Measurements from ENCODE around the gene CCL5. TPM values are rescaled to one million over a fixed set of nuclear protein-coding genes. Genes with fewer than 3 reads are reported as not detected.
A peak's percentile ranks its signal among the peaks of the same experiment; 100 is the strongest.

Gene CCL5
- total RNA-seq, 1 experiment from 2014 or later: not detected

DNA sequence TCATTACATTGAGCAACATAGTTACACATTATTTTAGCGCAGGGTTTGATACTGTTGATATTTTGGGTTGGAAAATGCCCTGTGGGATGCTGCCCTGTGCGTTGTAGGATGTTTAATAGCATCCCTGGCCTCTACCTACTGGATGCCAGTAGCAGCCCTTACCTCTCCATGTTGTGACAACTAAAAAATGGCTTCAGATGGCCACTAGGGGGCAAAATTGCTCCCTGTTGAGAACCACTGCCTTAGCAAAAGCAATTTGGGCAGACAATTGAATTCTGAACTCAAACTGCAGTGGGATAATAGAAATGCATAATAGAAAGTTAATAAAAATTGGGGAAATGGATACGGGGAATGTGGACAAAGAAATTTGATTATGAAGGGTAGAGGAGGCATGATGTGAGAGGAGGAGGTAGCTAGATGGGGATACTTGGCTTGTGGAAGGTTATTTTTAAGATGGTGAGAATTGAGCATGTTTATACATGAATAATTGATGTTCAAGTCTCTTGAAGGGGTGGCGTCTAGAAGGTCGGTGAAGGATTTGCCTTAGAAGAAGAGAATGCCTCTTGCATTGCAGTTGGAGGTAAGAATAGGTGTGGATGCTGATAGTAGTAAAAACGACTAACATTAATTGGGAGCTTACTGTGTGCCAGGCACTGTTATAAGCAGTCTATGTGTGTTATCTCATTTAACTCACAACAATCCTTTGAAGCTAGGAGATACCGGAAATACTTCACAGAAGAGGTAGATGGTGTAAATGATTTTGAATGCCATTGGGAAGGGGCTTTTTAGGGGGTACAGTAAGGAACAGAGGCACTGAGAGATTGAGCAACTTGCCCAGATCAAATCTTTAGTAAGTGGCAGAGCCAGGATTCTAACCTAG, 30.5 kb downstream of the CCL5 start:
- Histone ChIP-seq H2AFZ (ENCODE audit: low read length) (no peak overlapping the region), H2BK12ac (ENCODE audit: insufficient read length, low read depth, low read length) (no peak overlapping the region), H4K20me1 (ENCODE audit: control insufficient read depth, insufficient read depth, insufficient read length) (no peaks in the 10 kb centered on the region), H2BK15ac (ENCODE audit: low read depth, low read length) (no peak overlapping the region), H3T11ph (ENCODE audit: low read length) (no peak overlapping the region), H3K27me3 (ENCODE audit: insufficient read depth, low read length) (no peaks in the 10 kb centered on the region), H3K4ac (ENCODE audit: low read depth, low read length) (no peak overlapping the region), H3K4me1 (ENCODE audit: insufficient read depth, low read length) (no peaks in the 10 kb centered on the region), H2BK20ac (ENCODE audit: low read depth, low read length, poor library complexity, severe bottlenecking) (no peak overlapping the region), H3K18ac (ENCODE audit: insufficient read length, low read depth, low read length) (no peak overlapping the region), H2BK120ac (ENCODE audit: low read depth, low read length, poor library complexity, severe bottlenecking) (no peak overlapping the region), H3K4me2 (ENCODE audit: insufficient read depth, insufficient read length, low read length) (no peak overlapping the region), H3K14ac (ENCODE audit: insufficient read depth, low read length) (no peak overlapping the region), H2BK5ac (ENCODE audit: insufficient read length, low read length) (no peak overlapping the region), H3K23me2 (ENCODE audit: insufficient read length, low read depth, low read length, poor library complexity, severe bottlenecking) (no peaks in the 10 kb centered on the region), H3K9me3 (ENCODE audit: control insufficient read depth, low read depth, low read length) (no peaks in the 10 kb centered on the region), H4K8ac (replicated peaks; ENCODE audit: insufficient read length, low read depth, low read length) (no peak overlapping the region), H3K23ac (ENCODE audit: insufficient read length, low read depth, low read length) (no peak overlapping the region), H3K27ac (ENCODE audit: insufficient read length, low read depth, low read length) (no peak overlapping the region), H3K9ac (ENCODE audit: extremely low read depth, insufficient read length, low read length) (no peak overlapping the region), H2AK5ac (ENCODE audit: insufficient read length, low read length) (no peak overlapping the region), H3K56ac (ENCODE audit: insufficient read length, low read depth, low read length) (no peak overlapping the region), H4K91ac (ENCODE audit: insufficient read length, low read depth, low read length) (no peak overlapping the region), H3K79me1 (ENCODE audit: insufficient read depth, low read depth, low read length, poor library complexity, severe bottlenecking) (no peaks in the 10 kb centered on the region), H3K79me2 (ENCODE audit: insufficient read depth, low read length) (no peaks in the 10 kb centered on the region), H4K5ac (ENCODE audit: insufficient read length, low read depth, low read length) (no peak overlapping the region)
- TF ChIP-seq, protein P1, sequence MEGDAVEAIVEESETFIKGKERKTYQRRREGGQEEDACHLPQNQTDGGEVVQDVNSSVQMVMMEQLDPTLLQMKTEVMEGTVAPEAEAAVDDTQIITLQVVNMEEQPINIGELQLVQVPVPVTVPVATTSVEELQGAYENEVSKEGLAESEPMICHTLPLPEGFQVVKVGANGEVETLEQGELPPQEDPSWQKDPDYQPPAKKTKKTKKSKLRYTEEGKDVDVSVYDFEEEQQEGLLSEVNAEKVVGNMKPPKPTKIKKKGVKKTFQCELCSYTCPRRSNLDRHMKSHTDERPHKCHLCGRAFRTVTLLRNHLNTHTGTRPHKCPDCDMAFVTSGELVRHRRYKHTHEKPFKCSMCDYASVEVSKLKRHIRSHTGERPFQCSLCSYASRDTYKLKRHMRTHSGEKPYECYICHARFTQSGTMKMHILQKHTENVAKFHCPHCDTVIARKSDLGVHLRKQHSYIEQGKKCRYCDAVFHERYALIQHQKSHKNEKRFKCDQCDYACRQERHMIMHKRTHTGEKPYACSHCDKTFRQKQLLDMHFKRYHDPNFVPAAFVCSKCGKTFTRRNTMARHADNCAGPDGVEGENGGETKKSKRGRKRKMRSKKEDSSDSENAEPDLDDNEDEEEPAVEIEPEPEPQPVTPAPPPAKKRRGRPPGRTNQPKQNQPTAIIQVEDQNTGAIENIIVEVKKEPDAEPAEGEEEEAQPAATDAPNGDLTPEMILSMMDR (conservative IDR thresholded peaks at IDR 0.05): peak; percentile 89
- WGBS (ENCODE audit: extremely low coverage, insufficient read length, low lambda C conversion rate): 100% methylated on average over 1 of the region's 7 CpGs
- peak; percentile 79 for DNase-seq
- no peaks in the 10 kb centered on the region; the same call in 1 of the 2 replicates for H3K27me3 Mint-ChIP-seq (ENCODE audit: low read depth)
- no peak overlapping the region for H3K4me3 Mint-ChIP-seq
- no peaks in the 10 kb centered on the region for H3K9me3 Mint-ChIP-seq
- H3K36me3 Mint-ChIP-seq (ENCODE audit: insufficient read depth in 1 of 3, low read depth in 3 of 3): peaks cover 17 to 56% (median 53%) of the 10 kb centered on the region in 3 experiments; a peak in 6 of 7 replicates
- H3K27ac Mint-ChIP-seq: peak overlapping the region in 1 of 3 experiments; percentile 10; a peak in 1 of 7 replicates
- peaks cover 11 to 15% of the 10 kb centered on the region in 2 experiments for H3K4me1 Mint-ChIP-seq

Data from H9 (cell line).